GM10266 (cell line): ENCODE measurements around the gene ZBTB46.

Experiments used
- DNase-seq: peaks from one replicate; pipeline ENCODE4 v3.0.0; 2012; ENCODE audit errors: extremely low spot score
- CTCF ChIP-seq: IDR thresholded peaks from 2 replicates; pipeline ENCODE4 v1.5.1; 2012; ENCODE audit warnings: mild to moderate bottlenecking, low read depth; ENCODE audit not compliant: control insufficient read depth, insufficient read depth; ENCODE audit errors: missing control alignments

ZBTB46 gene

GRCh38 chr20:63769891-63770474, 61.1 kb downstream of the ZBTB46 start:
- no peak for DNase-seq
- TF ChIP-seq CTCF: no peak

DNA sequence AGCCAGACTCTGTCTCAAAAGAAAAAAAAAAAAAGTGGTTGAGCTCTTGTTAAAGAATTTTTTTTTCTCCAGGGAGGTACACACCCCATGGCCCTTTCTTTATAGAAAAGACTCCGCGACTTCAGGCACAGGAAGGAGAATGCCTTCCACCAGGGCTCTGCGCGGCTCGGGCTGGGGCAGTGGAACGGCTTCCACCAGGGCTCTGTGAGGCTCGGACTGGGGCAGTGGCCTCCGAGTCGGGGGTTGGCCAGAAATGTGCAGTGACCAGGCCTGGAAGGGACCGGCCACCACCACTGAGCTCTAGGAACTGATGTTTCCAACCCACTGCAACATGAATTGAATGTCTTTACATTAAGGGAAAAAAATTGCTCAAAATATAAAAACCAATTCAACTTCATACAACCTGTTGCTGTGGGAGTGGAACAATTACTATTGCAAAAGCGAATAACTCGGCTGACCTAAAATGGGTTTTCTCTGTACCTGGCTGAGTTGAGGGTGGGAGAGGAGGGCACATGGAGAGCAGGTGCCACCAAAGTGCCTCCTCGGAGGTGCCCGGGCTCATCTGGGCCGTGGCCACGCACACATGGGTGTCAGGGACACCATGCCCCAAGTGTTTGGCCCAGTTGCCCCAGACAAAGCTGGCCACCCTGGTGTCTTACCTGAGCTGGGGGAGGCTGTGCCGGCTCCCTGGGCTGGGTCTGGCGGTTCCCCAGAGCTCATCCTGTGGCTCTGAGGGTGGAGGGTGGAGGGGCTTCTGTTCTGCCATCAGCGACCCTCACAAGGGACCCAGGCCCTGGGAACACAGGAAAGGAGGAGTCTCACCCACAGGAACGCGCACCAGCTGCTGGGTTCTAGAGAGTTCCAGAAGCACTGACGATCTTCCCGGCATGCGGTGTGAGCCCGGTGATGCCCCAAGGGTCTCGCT, 62.2 kb downstream of the ZBTB46 start:
- DNase-seq: no peak
- TF ChIP-seq CTCF: no peak

DNA sequence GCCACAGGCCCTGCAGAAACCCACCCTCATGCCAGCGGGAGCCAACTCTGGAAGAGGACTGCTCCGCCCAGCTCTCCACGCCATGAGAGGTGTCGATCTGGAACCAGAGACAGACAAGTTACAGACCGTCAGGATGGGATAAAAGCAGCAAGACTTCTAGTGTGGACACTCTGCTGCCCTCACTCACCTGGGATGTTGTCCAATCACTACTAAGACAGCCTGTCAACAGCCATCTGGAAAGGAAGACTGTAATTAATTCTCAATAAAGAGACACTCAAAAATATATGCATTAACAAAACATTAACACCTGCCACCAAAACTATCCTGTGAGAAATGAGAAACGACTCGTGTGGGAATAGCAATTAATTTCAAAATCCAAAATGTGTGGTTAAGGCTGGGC, 63.2 kb downstream of the ZBTB46 start:
- TF ChIP-seq CTCF: no peak
- no peak for DNase-seq

DNA sequence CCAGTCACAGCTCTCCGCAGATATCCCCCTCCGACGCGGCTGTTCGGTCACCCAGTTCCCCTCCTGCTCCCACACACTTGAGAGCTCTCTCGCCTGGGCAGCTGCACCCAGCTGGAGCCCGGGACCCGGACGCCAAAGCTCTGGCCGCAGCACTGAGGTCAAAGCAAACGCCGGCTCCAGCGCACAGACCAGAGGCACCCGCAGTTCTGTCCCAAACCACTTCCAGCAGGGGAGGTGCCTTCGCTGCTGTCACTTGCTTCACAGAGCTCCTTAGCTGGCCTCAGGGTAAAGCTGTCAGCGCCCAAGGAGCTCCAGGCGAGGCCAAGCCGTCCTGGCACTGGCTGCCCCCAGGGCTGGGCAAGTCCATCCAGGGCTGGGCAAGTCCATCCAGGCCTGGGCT, 63.6 kb downstream of the ZBTB46 start:
- DNase-seq: no peak
- TF ChIP-seq CTCF: no peak

DNA sequence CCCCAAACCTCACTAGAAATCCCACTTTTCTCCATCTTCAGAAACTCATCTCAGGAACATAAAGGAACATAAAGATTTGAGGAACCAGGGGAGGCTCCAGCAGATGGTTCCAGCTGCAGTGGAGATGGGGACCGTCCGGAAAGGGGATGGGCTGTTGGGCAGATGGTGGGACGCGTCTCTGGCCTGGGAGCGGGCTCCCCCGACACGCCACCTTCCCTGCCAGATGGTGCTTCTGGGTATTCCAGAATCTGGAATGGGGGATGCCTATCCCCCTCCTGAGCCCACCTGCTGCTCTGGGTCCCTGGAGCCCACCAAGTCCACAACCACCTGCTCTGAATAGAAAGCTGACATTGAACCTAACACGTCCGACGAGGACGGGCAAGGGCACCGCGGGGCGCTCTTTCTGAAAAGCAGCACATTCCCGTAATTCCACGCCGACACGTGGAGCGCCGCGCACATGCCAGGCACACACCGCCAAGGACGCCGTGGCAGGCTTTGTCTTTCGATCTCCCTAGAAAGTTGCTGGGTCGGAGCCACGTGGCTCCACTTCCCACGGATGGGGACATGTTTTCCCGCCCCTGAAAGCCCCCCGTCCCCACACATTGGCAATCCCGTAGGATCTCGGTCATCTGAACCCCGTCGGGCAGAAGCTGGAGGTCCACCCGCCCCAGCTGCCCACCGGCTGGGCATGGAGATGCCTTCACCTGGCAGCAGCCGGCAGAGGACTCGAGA, 64.2 kb downstream of the ZBTB46 start:
- DNase-seq: no peak
- no peak for TF ChIP-seq CTCF

DNA sequence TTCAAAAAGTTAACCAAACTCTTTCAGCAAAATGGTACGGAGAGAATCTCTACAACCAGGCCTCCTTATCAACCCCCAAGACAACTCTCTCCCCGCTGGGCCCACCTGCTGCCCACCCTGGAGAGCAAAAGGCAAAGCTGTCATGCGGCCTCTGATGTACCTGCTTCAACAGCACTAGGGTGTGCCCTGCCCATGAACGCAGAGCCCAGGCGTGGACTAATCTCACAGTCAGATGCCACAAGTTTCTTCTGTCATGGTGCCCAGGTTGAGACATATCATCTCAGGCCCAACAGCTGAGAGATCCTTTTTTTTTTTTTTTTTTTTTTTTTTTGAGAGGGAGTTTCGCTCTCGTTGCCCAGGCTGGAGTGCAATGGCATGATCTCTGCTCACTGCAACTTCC, 65.2 kb downstream of the ZBTB46 start:
- TF ChIP-seq CTCF: no peak
- DNase-seq: no peak
